ENCODE data around the gene STK16. TPM values are rescaled to one million over a fixed set of nuclear protein-coding genes. Genes with fewer than 3 reads are reported as not detected.

STK16 gene
- total RNA-seq, 1 donor from 2014 or later, result 19.1 TPM

- no peak overlapping the region for H3K27ac ChIP-seq (ENCODE audit: low read depth, low read length)
- H3K27me3 ChIP-seq (ENCODE audit: insufficient read depth, low read length), result peaks cover 3% of the 10 kb centered on the region
- Mint-ChIP-seq H3K9me3 (ENCODE audit: unreplicated experiment) (no peaks in the 10 kb centered on the region), H3K27ac (ENCODE audit: unreplicated experiment) (no peak overlapping the region), H3K4me1 (ENCODE audit: low read depth, unreplicated experiment) (peaks cover 11% of the 10 kb centered on the region), H3K27me3 (ENCODE audit: low read depth, unreplicated experiment) (peaks cover 9% of the 10 kb centered on the region), H3K36me3 (ENCODE audit: low read depth, unreplicated experiment) (peaks cover 11% of the 10 kb centered on the region), H3K4me3 (ENCODE audit: unreplicated experiment) (no peak overlapping the region)
- H3K4me2 ChIP-seq (ENCODE audit: low read length), result no peak overlapping the region
- no peak overlapping the region for H3K9ac ChIP-seq (ENCODE audit: low read length)
- no peak for DNase-seq (ENCODE audit: low read depth)
- no peak overlapping the region for H3K4me3 ChIP-seq (ENCODE audit: insufficient read depth, low read depth, low read length)
- H2AFZ ChIP-seq (ENCODE audit: low read depth, low read length), result no peak overlapping the region
- no peaks in the 10 kb centered on the region for H3K36me3 ChIP-seq (ENCODE audit: insufficient read depth, low read length)
- H3K79me2 ChIP-seq (ENCODE audit: insufficient read depth, low read length), result no peaks in the 10 kb centered on the region
- no peaks in the 10 kb centered on the region for H4K20me1 ChIP-seq (ENCODE audit: insufficient read depth, low read length)
- H3K9me3 ChIP-seq (ENCODE audit: insufficient read depth, low read depth, low read length), result no peaks in the 10 kb centered on the region
- TF ChIP-seq EZH2 (IDR thresholded peaks at IDR 0.05; ENCODE audit: insufficient read depth, low read length) (no peak), CTCF (IDR thresholded peaks at IDR 0.05; ENCODE audit: insufficient read depth, low read depth, low read length) (no peak)
- no peak for FAIRE-seq
- H3K4me1 ChIP-seq (ENCODE audit: insufficient read depth, low read length), result peaks cover 8% of the 10 kb centered on the region
Measured at GRCh38 chr2:219296142-219296541, 50.9 kb downstream of the STK16 start.

GRCh38 chr2:219296631-219297391 is 51.5 kb downstream of the STK16 start:
- Histone ChIP-seq H3K79me2 (ENCODE audit: insufficient read depth, low read length) (no peaks in the 10 kb centered on the region), H4K20me1 (ENCODE audit: insufficient read depth, low read length) (no peaks in the 10 kb centered on the region), H3K36me3 (ENCODE audit: insufficient read depth, low read length) (no peaks in the 10 kb centered on the region), H3K9me3 (ENCODE audit: insufficient read depth, low read depth, low read length) (no peaks in the 10 kb centered on the region), H3K9ac (ENCODE audit: low read length) (no peak overlapping the region), H3K27ac (ENCODE audit: low read depth, low read length) (no peak overlapping the region), H3K4me3 (ENCODE audit: insufficient read depth, low read depth, low read length) (no peak overlapping the region), H3K4me1 (ENCODE audit: insufficient read depth, low read length) (peaks cover 8% of the 10 kb centered on the region), H2AFZ (ENCODE audit: low read depth, low read length) (no peak overlapping the region), H3K4me2 (ENCODE audit: low read length) (no peak overlapping the region), H3K27me3 (ENCODE audit: insufficient read depth, low read length) (peaks cover 3% of the 10 kb centered on the region)
- Mint-ChIP-seq H3K9me3 (ENCODE audit: unreplicated experiment) (no peaks in the 10 kb centered on the region), H3K27me3 (ENCODE audit: low read depth, unreplicated experiment) (peaks cover 14% of the 10 kb centered on the region), H3K36me3 (ENCODE audit: low read depth, unreplicated experiment) (peaks cover 17% of the 10 kb centered on the region), H3K4me1 (ENCODE audit: low read depth, unreplicated experiment) (peaks cover 11% of the 10 kb centered on the region), H3K4me3 (ENCODE audit: unreplicated experiment) (no peak overlapping the region), H3K27ac (ENCODE audit: unreplicated experiment) (no peak overlapping the region)
- no peak for FAIRE-seq
- DNase-seq (ENCODE audit: low read depth), result no peak
- no peak for TF ChIP-seq EZH2 (IDR thresholded peaks at IDR 0.05; ENCODE audit: insufficient read depth, low read length)
- TF ChIP-seq CTCF (IDR thresholded peaks at IDR 0.05; ENCODE audit: insufficient read depth, low read depth, low read length), result no peak

Measured in astrocyte (in vitro differentiated cells and primary cell).